Astrocyte (in vitro differentiated cells and primary cell): ENCODE data around the gene USP6NL. TPM values are rescaled to one million over a fixed set of nuclear protein-coding genes. Genes with fewer than 3 reads are reported as not detected.

Experiments used
- DNase-seq: peaks from one replicate; pipeline ENCODE4 v3.0.0-alpha.2; 2010; ENCODE audit warnings: low read depth
- FAIRE-seq: peaks from 2 replicates; lab custom pipeline; 2011; peaks lifted over from hg19 to GRCh38; lab: Jason Lieb, UNC
- H2AFZ ChIP-seq: 2 replicates; pipeline ENCODE4 v1.6.0; 2012; ENCODE audit warnings: low read depth, low read length, inconsistent platforms
- H3K27ac ChIP-seq: 2 replicates; pipeline ENCODE4 v1.5.1; 2011; ENCODE audit warnings: low read depth, low read length, inconsistent platforms
- H3K27me3 ChIP-seq: 2 replicates; pipeline ENCODE4 v1.6.0; 2011; ENCODE audit warnings: low read length, inconsistent platforms; ENCODE audit not compliant: insufficient read depth
- H3K36me3 ChIP-seq: 2 replicates; pipeline ENCODE4 v1.5.1; 2011; ENCODE audit warnings: low read length, inconsistent platforms; ENCODE audit not compliant: insufficient read depth
- H3K4me1 ChIP-seq: 2 replicates; pipeline ENCODE4 v1.5.1; 2011; ENCODE audit warnings: low read length, inconsistent platforms; ENCODE audit not compliant: insufficient read depth
- H3K4me2 ChIP-seq: 2 replicates; pipeline ENCODE4 v1.6.0; 2012; ENCODE audit warnings: low read length, inconsistent platforms
- H3K4me3 ChIP-seq: 2 replicates; pipeline ENCODE4 v1.5.1; 2011; ENCODE audit warnings: low read depth, mild to moderate bottlenecking, low read length, inconsistent platforms; ENCODE audit not compliant: insufficient read depth
- H3K79me2 ChIP-seq: 2 replicates; pipeline ENCODE4 v1.6.0; 2012; ENCODE audit warnings: mild to moderate bottlenecking, low read length, inconsistent platforms; ENCODE audit not compliant: insufficient read depth
- H3K9ac ChIP-seq: 2 replicates; pipeline ENCODE4 v1.6.0; 2012; ENCODE audit warnings: mild to moderate bottlenecking, low read length, inconsistent platforms
- H3K9me3 ChIP-seq: 2 replicates; pipeline ENCODE4 v1.5.1; 2012; ENCODE audit warnings: low read depth, mild to moderate bottlenecking, low read length, inconsistent platforms; ENCODE audit not compliant: insufficient read depth
- H4K20me1 ChIP-seq: 2 replicates; pipeline ENCODE4 v1.6.0; 2012; ENCODE audit warnings: low read length, inconsistent platforms; ENCODE audit not compliant: insufficient read depth
- H3K27ac Mint-ChIP-seq: one replicate; pipeline ENCODE4 v1.8.0; 2021; ENCODE audit warnings: mild to moderate bottlenecking, mixed read lengths; ENCODE audit not compliant: unreplicated experiment
- H3K27me3 Mint-ChIP-seq: one replicate; pipeline ENCODE4 v1.8.0; 2021; ENCODE audit warnings: low read depth, mixed read lengths; ENCODE audit not compliant: unreplicated experiment
- H3K36me3 Mint-ChIP-seq: one replicate; pipeline ENCODE4 v1.8.0; 2021; ENCODE audit warnings: low read depth, mixed read lengths; ENCODE audit not compliant: unreplicated experiment
- H3K4me1 Mint-ChIP-seq: one replicate; pipeline ENCODE4 v1.8.0; 2021; ENCODE audit warnings: low read depth, mixed read lengths; ENCODE audit not compliant: unreplicated experiment
- H3K4me3 Mint-ChIP-seq: one replicate; pipeline ENCODE4 v1.8.0; 2021; ENCODE audit warnings: mild to moderate bottlenecking, moderate library complexity, mixed read lengths; ENCODE audit not compliant: unreplicated experiment
- H3K9me3 Mint-ChIP-seq: one replicate; pipeline ENCODE4 v1.8.0; 2021; ENCODE audit warnings: mild to moderate bottlenecking, mixed read lengths; ENCODE audit not compliant: unreplicated experiment
- EZH2 ChIP-seq: IDR thresholded peaks from 2 replicates; pipeline ENCODE4 v1.6.1; 2012; ENCODE audit warnings: mild to moderate bottlenecking, low read length, inconsistent platforms; ENCODE audit not compliant: insufficient read depth
- total RNA-seq: library from RNA; stranded (reverse); gene quantifications from 2 replicates; pipeline ENCODE4 v1.2.1, GENCODE V29; 2021
- TF ChIP-seq, protein P1 (sequence below): IDR thresholded peaks from 2 replicates; pipeline ENCODE4 v1.5.1; 2011; ENCODE audit warnings: low read depth, mild to moderate bottlenecking, inconsistent platforms, low read length, moderate library complexity; ENCODE audit not compliant: insufficient read depth

The USP6NL gene
- total RNA-seq, 1 donor from 2014 or later, result 16.6 TPM

- Mint-ChIP-seq H3K36me3 (peaks cover 11% of the 10 kb centered on the region), H3K4me1 (no peaks in the 10 kb centered on the region), H3K27ac (no peak overlapping the region), H3K4me3 (no peak overlapping the region), H3K9me3 (no peaks in the 10 kb centered on the region), H3K27me3 (no peaks in the 10 kb centered on the region)
- H3K9ac ChIP-seq, result no peak overlapping the region
- peaks cover 7% of the 10 kb centered on the region for H4K20me1 ChIP-seq
- no peak for DNase-seq
- no peak for FAIRE-seq
- no peak overlapping the region for H2AFZ ChIP-seq
- no peak overlapping the region for H3K4me2 ChIP-seq
- no peak for TF ChIP-seq EZH2
- TF ChIP-seq, protein P1, sequence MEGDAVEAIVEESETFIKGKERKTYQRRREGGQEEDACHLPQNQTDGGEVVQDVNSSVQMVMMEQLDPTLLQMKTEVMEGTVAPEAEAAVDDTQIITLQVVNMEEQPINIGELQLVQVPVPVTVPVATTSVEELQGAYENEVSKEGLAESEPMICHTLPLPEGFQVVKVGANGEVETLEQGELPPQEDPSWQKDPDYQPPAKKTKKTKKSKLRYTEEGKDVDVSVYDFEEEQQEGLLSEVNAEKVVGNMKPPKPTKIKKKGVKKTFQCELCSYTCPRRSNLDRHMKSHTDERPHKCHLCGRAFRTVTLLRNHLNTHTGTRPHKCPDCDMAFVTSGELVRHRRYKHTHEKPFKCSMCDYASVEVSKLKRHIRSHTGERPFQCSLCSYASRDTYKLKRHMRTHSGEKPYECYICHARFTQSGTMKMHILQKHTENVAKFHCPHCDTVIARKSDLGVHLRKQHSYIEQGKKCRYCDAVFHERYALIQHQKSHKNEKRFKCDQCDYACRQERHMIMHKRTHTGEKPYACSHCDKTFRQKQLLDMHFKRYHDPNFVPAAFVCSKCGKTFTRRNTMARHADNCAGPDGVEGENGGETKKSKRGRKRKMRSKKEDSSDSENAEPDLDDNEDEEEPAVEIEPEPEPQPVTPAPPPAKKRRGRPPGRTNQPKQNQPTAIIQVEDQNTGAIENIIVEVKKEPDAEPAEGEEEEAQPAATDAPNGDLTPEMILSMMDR, result no peak
- no peaks in the 10 kb centered on the region for H3K79me2 ChIP-seq
- no peaks in the 10 kb centered on the region for H3K36me3 ChIP-seq
- no peak overlapping the region for H3K27ac ChIP-seq
- no peaks in the 10 kb centered on the region for H3K27me3 ChIP-seq
- no peak overlapping the region for H3K4me3 ChIP-seq
- H3K4me1 ChIP-seq, result no peaks in the 10 kb centered on the region
- no peaks in the 10 kb centered on the region for H3K9me3 ChIP-seq
These were observed 149.4 kb downstream of the USP6NL start for GRCh38 chr10:11462071-11462470.

- no peaks in the 10 kb centered on the region for H3K9me3 Mint-ChIP-seq
- DNase-seq (no peak), FAIRE-seq (no peak)
- no peak overlapping the region for H3K4me3 Mint-ChIP-seq
- peaks cover 5% of the 10 kb centered on the region for H3K36me3 Mint-ChIP-seq
- no peak overlapping the region for H3K27ac ChIP-seq
- H3K4me2 ChIP-seq, result no peak overlapping the region
- H3K79me2 ChIP-seq, result no peaks in the 10 kb centered on the region
- no peaks in the 10 kb centered on the region for H3K4me1 ChIP-seq
- no peak overlapping the region for H3K4me3 ChIP-seq
- H3K27me3 Mint-ChIP-seq, result peaks cover 2% of the 10 kb centered on the region
- no peaks in the 10 kb centered on the region for H3K27me3 ChIP-seq
- no peaks in the 10 kb centered on the region for H3K36me3 ChIP-seq
- no peak overlapping the region for H3K9ac ChIP-seq
- H3K9me3 ChIP-seq, result no peaks in the 10 kb centered on the region
- H2AFZ ChIP-seq, result no peak overlapping the region
- no peaks in the 10 kb centered on the region for H3K4me1 Mint-ChIP-seq
- H4K20me1 ChIP-seq, result no peaks in the 10 kb centered on the region
- H3K27ac Mint-ChIP-seq, result no peak overlapping the region
- TF ChIP-seq EZH2, result no peak
- TF ChIP-seq, protein P1, result no peak
These were observed 154.1 kb downstream of the USP6NL start for GRCh38 chr10:11457336-11457735.

DNA sequence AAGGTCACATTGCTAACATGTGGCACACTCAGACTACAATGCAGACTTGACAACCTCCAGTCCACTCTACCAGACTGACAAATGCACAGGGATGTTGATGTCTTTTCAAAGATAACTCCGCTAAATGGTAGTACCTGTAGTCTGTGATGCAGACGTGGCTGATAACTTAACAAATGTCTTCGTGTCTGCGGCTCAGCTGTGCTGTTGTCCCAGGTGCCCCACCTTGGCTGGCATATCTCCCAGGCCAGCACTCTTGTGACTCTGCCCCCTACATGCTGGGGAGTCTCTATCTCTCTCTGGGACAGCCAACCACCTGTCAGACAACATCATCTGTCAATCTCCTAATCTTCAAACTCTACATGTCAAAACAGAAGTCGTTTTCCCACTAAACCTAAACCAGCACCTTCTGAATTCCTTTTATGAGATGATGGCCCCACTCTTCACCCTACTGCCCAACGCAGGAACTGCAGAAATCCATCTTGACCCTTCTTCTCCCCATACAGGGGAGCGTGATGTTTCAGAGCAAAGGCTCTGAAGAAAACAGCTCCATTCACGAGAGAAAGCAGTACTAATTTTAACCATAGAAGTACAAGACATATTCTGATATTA, 156.4 kb downstream of the USP6NL start:
- Mint-ChIP-seq H3K36me3 (peaks cover 6% of the 10 kb centered on the region), H3K4me1 (no peaks in the 10 kb centered on the region), H3K9me3 (no peaks in the 10 kb centered on the region), H3K4me3 (no peak overlapping the region), H3K27me3 (peaks cover 7% of the 10 kb centered on the region), H3K27ac (no peak overlapping the region)
- Histone ChIP-seq H3K36me3 (no peaks in the 10 kb centered on the region), H2AFZ (no peak overlapping the region), H4K20me1 (no peaks in the 10 kb centered on the region), H3K4me2 (no peak overlapping the region), H3K9ac (no peak overlapping the region), H3K4me3 (no peak overlapping the region), H3K27ac (no peak overlapping the region), H3K4me1 (no peaks in the 10 kb centered on the region), H3K27me3 (no peaks in the 10 kb centered on the region), H3K9me3 (no peaks in the 10 kb centered on the region), H3K79me2 (no peaks in the 10 kb centered on the region)
- FAIRE-seq (no peak), DNase-seq (no peak)
- TF ChIP-seq, protein P1, result no peak
- TF ChIP-seq EZH2, result no peak
